ENCODE measurements around the gene ZSWIM4.
"Not testable (repeated sequence)": the region's sequence is repeated elsewhere in the genome, so short reads cannot be mapped to it uniquely, and the experiment has no call there.

The ZSWIM4 gene

DNA sequence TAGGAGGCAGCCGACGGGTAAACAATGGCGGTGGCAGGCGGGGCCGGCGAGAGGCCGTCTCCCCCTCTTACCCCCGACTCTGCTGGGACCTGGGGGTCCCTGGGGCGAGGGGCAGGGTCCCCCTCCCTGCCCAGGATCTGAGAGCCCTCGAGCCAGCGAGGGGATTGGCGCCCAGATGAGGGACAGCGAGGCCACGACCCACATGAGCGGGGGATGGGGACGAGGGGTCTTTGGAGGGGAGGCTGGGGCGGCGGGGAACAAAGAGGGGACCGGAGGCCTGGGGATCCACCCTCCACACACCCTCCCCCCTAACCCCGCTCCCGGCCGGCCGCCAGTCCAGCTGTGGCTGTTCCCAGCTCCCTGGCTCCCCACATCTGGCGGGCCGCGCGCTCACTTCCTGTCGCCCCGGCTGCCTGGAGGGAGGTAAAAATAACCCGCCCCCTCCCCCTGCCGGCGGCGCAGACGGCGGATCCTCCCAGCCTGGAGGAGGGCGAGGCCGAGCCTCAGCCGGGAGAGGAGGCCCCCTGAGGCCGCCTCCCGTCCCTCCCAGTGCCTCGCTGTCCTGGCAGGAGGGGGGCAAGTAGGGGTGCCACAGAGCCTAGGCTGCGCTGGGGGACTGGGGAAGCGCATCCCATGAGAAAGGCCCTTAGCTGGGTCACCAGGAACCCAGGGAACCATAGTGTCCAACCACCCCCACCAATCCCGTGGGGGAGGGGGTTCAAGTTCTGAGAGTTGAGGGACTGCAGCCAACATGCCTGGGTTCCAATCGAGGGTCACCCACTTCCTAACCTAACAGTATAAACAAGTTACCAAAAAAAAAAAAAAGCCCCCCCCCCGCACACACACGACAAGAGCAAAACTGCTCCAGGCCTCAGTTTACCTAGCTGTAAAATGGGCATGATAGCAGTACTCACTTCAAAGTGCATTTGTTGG, 52.4 kb downstream of the ZSWIM4 start:
- peak; percentile 16 for TF ChIP-seq POLR2A (IDR thresholded peaks at IDR 0.05; ENCODE audit: extremely low read depth, insufficient read length)
- TF ChIP-seq, protein P1, sequence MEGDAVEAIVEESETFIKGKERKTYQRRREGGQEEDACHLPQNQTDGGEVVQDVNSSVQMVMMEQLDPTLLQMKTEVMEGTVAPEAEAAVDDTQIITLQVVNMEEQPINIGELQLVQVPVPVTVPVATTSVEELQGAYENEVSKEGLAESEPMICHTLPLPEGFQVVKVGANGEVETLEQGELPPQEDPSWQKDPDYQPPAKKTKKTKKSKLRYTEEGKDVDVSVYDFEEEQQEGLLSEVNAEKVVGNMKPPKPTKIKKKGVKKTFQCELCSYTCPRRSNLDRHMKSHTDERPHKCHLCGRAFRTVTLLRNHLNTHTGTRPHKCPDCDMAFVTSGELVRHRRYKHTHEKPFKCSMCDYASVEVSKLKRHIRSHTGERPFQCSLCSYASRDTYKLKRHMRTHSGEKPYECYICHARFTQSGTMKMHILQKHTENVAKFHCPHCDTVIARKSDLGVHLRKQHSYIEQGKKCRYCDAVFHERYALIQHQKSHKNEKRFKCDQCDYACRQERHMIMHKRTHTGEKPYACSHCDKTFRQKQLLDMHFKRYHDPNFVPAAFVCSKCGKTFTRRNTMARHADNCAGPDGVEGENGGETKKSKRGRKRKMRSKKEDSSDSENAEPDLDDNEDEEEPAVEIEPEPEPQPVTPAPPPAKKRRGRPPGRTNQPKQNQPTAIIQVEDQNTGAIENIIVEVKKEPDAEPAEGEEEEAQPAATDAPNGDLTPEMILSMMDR (IDR thresholded peaks at IDR 0.05; ENCODE audit: low read depth, low read length) = no peak
- peak overlapping the region; percentile 35 for H3K4me3 ChIP-seq (ENCODE audit: low read depth, low read length)
- peak; percentile 92 for DNase-seq (ENCODE audit: low read depth)

GRCh38 chr19:13848340-13848677, 53.1 kb downstream of the ZSWIM4 start:
- no peak overlapping the region for H3K4me3 ChIP-seq (ENCODE audit: low read depth, low read length)
- TF ChIP-seq POLR2A (IDR thresholded peaks at IDR 0.05; ENCODE audit: extremely low read depth, insufficient read length) = no peak
- TF ChIP-seq MAX (IDR thresholded peaks at IDR 0.05; ENCODE audit: low read depth, low read length) = no peak
- TF ChIP-seq, protein P1 (IDR thresholded peaks at IDR 0.05; ENCODE audit: low read depth, low read length) = no peak
- DNase-seq (ENCODE audit: low read depth) = no peak

DNA sequence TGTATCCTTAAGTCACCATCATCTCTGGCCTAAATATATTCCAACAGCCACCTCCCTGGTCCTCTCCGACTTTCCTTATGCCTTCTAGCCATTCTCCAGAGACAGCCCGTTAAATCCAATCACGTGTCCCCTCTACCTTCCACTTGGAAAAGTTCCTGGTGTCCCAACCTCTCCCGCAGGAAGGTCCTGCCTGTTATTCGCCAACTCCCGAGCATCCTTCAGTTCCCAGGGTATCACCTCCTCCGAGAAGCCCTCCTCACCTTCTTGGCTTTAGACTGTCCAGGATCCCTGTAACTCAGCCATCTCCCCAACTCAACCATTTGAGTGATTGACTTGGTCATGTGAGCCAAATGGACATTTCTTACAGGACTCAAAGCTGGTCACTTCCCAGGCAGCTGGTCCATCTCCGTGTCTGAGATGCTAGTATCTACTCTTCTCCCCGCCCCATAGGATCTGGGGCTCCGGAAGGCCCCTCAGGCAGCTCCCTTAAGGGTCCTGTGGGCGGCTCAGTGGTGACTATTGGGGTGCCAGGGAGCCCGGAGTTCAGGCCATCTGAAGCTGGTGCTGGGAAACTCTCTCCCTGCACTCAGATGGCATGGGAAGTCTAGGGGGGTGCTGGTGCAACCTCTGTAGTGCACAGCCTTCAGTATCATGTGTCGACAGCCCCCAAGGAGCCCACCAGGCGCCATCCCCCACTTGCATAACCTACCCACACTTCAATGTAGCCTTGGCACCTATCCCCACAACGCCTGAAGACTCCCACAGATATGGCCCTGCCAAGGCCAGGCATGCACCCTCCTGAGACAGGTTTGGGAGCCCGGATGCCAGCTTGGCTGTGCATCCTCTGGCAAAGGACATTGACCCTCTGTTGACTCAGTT, 53.8 kb downstream of the ZSWIM4 start:
- TF ChIP-seq MYC (IDR thresholded peaks at IDR 0.05; ENCODE audit: low read depth, low read length) = no peak
- TF ChIP-seq, protein P1 (IDR thresholded peaks at IDR 0.05; ENCODE audit: low read depth, low read length) = no peak
- no peak for TF ChIP-seq MAX (IDR thresholded peaks at IDR 0.05; ENCODE audit: low read depth, low read length)
- TF ChIP-seq POLR2A (IDR thresholded peaks at IDR 0.05; ENCODE audit: extremely low read depth, insufficient read length) = no peak
- H3K4me3 ChIP-seq (ENCODE audit: low read depth, low read length) = no peak overlapping the region
- no peak for DNase-seq (ENCODE audit: low read depth)

- H3K4me3 ChIP-seq (ENCODE audit: low read depth, low read length) = peak overlapping the region; percentile 35
- TF ChIP-seq POLR2A (IDR thresholded peaks at IDR 0.05; ENCODE audit: extremely low read depth, insufficient read length) (peak; percentile 36), MYC (IDR thresholded peaks at IDR 0.05; ENCODE audit: low read depth, low read length) (peak; percentile 21; the same call in 1 of the 2 replicates)
- TF ChIP-seq, protein P1 (IDR thresholded peaks at IDR 0.05; ENCODE audit: low read depth, low read length) = no peak
- DNase-seq (ENCODE audit: low read depth) = peak; percentile 79
Measured at GRCh38 chr19:13849991-13850909, 55.0 kb downstream of the ZSWIM4 start.

DNA sequence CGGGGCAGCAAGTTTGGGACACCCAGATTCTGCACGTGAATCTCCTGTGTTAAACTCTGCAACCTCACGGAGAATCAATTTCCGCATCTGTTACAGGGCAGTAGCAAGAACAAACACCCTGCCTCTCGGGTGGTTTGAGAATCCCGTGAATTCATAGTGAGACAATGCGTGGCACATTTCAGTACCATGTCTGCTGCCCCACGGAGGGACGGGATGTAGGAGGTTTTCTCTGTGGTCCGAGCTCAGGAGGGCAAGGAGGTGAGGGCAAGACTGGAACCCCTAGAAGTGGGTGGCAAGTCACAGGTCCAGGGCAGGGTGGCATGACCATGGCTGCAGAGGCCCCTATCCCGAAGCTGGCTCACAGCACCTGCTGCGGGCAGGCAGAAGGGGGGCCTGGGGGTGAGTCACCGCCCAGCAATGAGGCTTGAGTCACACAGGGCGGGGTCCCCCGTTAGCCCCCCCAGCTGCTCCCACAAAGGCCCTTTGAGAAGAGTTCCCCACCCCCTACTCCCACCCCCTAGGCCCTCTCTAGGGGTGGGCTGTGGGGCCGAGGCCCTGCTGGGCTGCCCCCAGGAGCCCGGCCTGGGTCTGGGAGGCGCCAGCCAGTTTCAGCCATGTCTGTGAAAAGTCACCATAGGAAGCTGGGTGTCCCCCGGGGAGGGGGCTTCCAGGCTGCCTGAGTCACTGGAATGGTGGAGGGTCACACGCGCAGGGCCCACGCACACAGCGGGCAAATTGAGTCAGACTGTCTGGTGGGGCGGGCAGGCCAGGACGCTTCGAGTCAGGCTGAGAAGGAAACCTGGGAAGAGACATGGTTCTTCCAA, 55.9 kb downstream of the ZSWIM4 start:
- peak overlapping the region; percentile 35 for H3K4me3 ChIP-seq (ENCODE audit: low read depth, low read length)
- DNase-seq (ENCODE audit: low read depth) = peak; percentile 77
- TF ChIP-seq, protein P1 (IDR thresholded peaks at IDR 0.05; ENCODE audit: low read depth, low read length) = no peak
- TF ChIP-seq MAX (IDR thresholded peaks at IDR 0.05; ENCODE audit: low read depth, low read length) (no peak; the same call in 1 of the 2 replicates), MYC (IDR thresholded peaks at IDR 0.05; ENCODE audit: low read depth, low read length) (no peak; the same call in 1 of the 2 replicates), POLR2A (IDR thresholded peaks at IDR 0.05; ENCODE audit: extremely low read depth, insufficient read length) (no peak)

DNA sequence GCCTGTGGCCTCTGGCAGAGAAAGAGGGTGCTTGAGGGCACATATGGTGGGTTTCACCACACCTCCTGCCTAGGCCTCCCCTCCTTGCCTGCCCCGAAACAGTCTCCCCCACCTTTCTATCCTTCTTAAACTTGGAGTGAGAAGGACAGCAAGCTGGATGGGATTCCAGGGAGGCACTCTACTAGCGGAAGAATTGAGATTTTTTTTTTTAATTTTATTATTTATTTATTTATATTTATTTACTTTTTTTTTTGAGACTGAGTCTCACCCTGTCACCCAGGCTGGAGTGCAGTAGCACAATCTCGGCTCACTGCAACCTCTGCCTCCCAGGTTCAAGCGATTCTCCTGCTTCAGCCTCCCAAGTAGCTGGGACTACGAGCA, 56.5 kb downstream of the ZSWIM4 start:
- H3K4me3 ChIP-seq (ENCODE audit: low read depth, low read length); DNase-seq (ENCODE audit: low read depth): not testable (repeated sequence)

- DNase-seq (ENCODE audit: low read depth); H3K4me3 ChIP-seq (ENCODE audit: low read depth, low read length): not testable (repeated sequence)
Measured at GRCh38 chr19:13852171-13852707, 57.0 kb downstream of the ZSWIM4 start.
